ENCODE data around the gene OARD1. TPM values are rescaled to one million over a fixed set of nuclear protein-coding genes. Genes with fewer than 3 reads are reported as not detected.
"Not testable (repeated sequence)": the region's sequence is repeated elsewhere in the genome, so short reads cannot be mapped to it uniquely, and the experiment has no call there.

Gene OARD1
- total RNA-seq, 6 donors from 2014 or later = 10.0 to 27.3 (median 20.0) TPM

GRCh38 chr6:41025966-41026530 is 46.1 kb downstream of the OARD1 start:
- Histone ChIP-seq H3K4me3 (no peak overlapping the region), H3K27ac (no peak overlapping the region), H3K27me3 (no peaks in the 10 kb centered on the region), H3K36me3 (no peaks in the 10 kb centered on the region), H3K4me1 (peaks cover 11 to 16% (median 13%) of the 10 kb centered on the region in 4 donors), H3K9me3 (no peaks in the 10 kb centered on the region)
- ATAC-seq (ENCODE audit: low FRiP score in 2 of 2) = no peak
- 87 to 90% methylated on average over 3 of the region's 3 CpGs for WGBS, 2 donors
- no peak for DNase-seq
- no peak for TF ChIP-seq CTCF (IDR thresholded peaks at IDR 0.05)
- TF ChIP-seq EP300 (IDR thresholded peaks at IDR 0.05) = no peak
- no peak for TF ChIP-seq POLR2AphosphoS5 (IDR thresholded peaks at IDR 0.05)
- no peak for TF ChIP-seq POLR2A (IDR thresholded peaks at IDR 0.05)

GRCh38 chr6:41023114-41023513 is 49.0 kb downstream of the OARD1 start:
- 94% methylated on average over 3 of the region's 3 CpGs for WGBS, 2 donors
- Histone ChIP-seq H3K4me1 (peaks cover 6 to 9% (median 7%) of the 10 kb centered on the region in 4 donors), H3K27me3 (no peaks in the 10 kb centered on the region), H3K9me3 (no peaks in the 10 kb centered on the region), H3K27ac (no peak overlapping the region), H3K4me3 (no peak overlapping the region), H3K36me3 (no peaks in the 10 kb centered on the region)
- no peak for ATAC-seq (ENCODE audit: low FRiP score in 2 of 2)
- TF ChIP-seq POLR2A (IDR thresholded peaks at IDR 0.05) (no peak), POLR2AphosphoS5 (IDR thresholded peaks at IDR 0.05) (no peak), EP300 (IDR thresholded peaks at IDR 0.05) (no peak), CTCF (IDR thresholded peaks at IDR 0.05) (no peak)
- DNase-seq = no peak

- H3K36me3 ChIP-seq = no peaks in the 10 kb centered on the region
- TF ChIP-seq CTCF (IDR thresholded peaks at IDR 0.05) (no peak), POLR2AphosphoS5 (IDR thresholded peaks at IDR 0.05) (no peak), POLR2A (IDR thresholded peaks at IDR 0.05) (no peak), EP300 (IDR thresholded peaks at IDR 0.05) (no peak)
- ATAC-seq (ENCODE audit: low FRiP score in 2 of 2) (no peak), DNase-seq (no peak)
- H3K4me3 ChIP-seq = no peak overlapping the region
- H3K4me1 ChIP-seq = peaks cover 0 to 2% (median under 1%) of the 10 kb centered on the region in 4 donors
- no peaks in the 10 kb centered on the region for H3K9me3 ChIP-seq
- H3K27me3 ChIP-seq = no peaks in the 10 kb centered on the region
- H3K27ac ChIP-seq = no peak overlapping the region
Measured at GRCh38 chr6:41022294-41022693, 49.9 kb downstream of the OARD1 start.

- Histone ChIP-seq H3K27me3 (no peaks in the 10 kb centered on the region), H3K4me3 (no peak overlapping the region), H3K9me3 (no peaks in the 10 kb centered on the region), H3K36me3 (no peaks in the 10 kb centered on the region), H3K27ac (no peak overlapping the region), H3K4me1 (no peaks in the 10 kb centered on the region)
- no peak for DNase-seq
- TF ChIP-seq POLR2A (IDR thresholded peaks at IDR 0.05) (no peak), CTCF (IDR thresholded peaks at IDR 0.05) (no peak), EP300 (IDR thresholded peaks at IDR 0.05) (no peak), POLR2AphosphoS5 (IDR thresholded peaks at IDR 0.05) (no peak)
- ATAC-seq (ENCODE audit: low FRiP score in 2 of 2) = no peak
- 94 to 96% methylated on average over 3 of the region's 3 CpGs for WGBS, 2 donors
Measured at GRCh38 chr6:41021832-41022231, 50.3 kb downstream of the OARD1 start.

- no peaks in the 10 kb centered on the region for H3K4me1 ChIP-seq
- WGBS, 2 donors = 100% methylated on average over 1 of the region's 1 CpG; no CpG with 5 or more reads in 1 of the 2 donors
- no peak overlapping the region for H3K4me3 ChIP-seq
- TF ChIP-seq POLR2AphosphoS5 (IDR thresholded peaks at IDR 0.05) (no peak), EP300 (IDR thresholded peaks at IDR 0.05) (no peak), CTCF (IDR thresholded peaks at IDR 0.05) (no peak), POLR2A (IDR thresholded peaks at IDR 0.05) (no peak)
- H3K36me3 ChIP-seq = no peaks in the 10 kb centered on the region
- no peaks in the 10 kb centered on the region for H3K9me3 ChIP-seq
- DNase-seq = no peak
- no peaks in the 10 kb centered on the region for H3K27me3 ChIP-seq
- no peak for ATAC-seq (ENCODE audit: low FRiP score in 2 of 2)
- H3K27ac ChIP-seq = no peak overlapping the region
Measured at GRCh38 chr6:41017663-41018062, 54.5 kb downstream of the OARD1 start.

- not testable (repeated sequence) for H3K27me3 ChIP-seq; H3K9me3 ChIP-seq; H3K36me3 ChIP-seq; H3K4me1 ChIP-seq; H3K4me3 ChIP-seq; ATAC-seq (ENCODE audit: low FRiP score in 2 of 2); H3K27ac ChIP-seq; DNase-seq
- WGBS, 2 donors = 94 to 98% methylated on average over 5 of the region's 5 CpGs
Measured at GRCh38 chr6:41015860-41016259, 56.3 kb downstream of the OARD1 start.
